ENCODE results near the gene TMEM109.
A peak's percentile ranks its signal among the peaks of the same experiment; 100 is the strongest.

The TMEM109 gene

DNA sequence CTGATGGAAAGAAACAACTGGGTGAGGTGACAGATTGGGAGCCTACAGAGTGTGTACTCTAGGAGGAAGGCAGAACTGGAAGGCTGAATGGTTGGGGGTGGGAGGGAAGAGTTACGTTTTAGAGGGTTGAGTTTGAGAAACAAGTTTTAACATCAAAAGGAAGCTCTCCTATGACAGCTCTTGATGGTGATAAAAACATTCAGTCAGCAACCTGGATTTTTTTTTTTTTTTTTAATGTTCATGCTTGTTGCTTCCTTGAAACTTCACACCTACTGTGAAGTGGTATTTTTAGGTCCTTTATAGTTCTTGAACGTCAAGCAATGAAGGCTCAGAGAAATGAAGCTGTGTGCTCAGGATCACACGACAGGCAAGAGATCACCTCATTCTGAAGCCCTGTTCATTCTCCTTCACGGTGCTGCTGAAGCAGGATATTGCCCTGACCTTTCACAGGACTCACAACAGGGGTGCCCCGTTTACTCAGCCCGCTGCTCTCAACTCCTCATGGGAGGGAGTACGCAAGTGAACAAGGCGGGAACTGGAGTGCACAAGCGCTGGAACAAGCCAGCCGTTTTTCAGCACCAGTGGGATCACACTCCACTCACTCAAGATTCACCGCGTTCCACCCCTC, 1.6 kb upstream of the TMEM109 start:
- DNase-seq = peak; percentile 38 to 54

DNA sequence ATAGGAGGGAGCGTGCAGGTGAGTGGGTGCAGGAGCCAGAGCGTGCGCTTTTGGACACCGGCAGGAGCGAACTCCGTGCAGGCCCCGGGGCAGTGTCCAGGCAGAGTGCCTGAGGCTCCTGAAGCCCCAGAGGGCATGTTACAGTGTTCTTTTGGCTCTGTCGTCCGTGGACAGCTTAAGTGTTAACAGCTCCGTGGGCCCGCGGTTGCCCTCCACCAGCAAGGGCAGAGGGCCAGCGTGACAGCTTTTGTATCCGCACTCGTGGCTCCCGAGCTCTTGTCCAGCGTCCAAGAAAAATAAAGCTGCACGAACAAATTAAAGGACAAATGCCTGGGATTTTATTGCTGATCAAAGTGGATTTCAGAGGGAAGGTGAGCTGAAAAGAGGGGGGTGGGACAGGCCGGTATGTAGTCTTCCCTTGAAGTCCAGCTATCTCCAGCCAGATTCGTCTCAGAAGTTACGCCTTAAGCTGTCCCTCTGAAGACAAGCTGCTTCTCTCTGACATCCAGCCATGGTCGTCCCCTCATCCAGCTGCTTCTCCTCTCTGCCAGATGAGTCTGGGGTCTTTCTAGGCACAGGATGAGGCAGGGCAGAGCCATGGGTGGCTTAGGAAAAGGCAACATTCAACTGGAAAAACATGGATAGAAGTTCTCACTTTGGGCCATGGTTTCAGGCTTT, 968 bp upstream of the TMEM109 start:
- no peak for DNase-seq

DNA sequence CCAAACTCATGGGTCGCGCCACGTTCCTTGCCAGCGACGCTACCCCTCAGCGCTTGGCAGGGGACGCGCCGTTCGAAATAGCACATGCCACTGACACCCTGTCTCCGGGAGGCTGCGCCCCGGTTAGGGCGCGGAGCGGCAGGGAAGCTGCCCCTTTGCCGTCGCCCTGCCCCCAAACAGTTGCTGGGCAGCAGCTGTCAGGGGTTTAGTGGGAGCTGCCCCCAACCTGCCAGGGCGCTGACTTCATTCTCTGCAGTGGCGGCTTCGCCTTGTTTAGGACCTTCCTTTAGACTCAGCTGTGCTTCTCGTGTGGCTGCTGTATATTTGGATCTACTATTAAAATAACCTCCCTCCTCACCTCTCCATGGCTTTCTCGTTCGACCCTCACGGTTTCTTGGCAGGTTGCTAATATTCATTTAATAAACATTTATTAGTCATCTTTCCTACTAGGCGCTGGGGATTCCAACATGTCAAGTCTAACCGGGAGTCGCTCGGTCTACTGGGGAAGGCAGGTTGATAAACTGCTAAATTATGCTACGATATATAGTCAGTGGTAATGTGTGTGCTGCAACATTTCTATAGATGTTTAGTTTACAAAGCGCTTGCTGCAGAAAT, 782 bp downstream of the TMEM109 start:
- DNase-seq = peak; percentile 25 to 36

DNA sequence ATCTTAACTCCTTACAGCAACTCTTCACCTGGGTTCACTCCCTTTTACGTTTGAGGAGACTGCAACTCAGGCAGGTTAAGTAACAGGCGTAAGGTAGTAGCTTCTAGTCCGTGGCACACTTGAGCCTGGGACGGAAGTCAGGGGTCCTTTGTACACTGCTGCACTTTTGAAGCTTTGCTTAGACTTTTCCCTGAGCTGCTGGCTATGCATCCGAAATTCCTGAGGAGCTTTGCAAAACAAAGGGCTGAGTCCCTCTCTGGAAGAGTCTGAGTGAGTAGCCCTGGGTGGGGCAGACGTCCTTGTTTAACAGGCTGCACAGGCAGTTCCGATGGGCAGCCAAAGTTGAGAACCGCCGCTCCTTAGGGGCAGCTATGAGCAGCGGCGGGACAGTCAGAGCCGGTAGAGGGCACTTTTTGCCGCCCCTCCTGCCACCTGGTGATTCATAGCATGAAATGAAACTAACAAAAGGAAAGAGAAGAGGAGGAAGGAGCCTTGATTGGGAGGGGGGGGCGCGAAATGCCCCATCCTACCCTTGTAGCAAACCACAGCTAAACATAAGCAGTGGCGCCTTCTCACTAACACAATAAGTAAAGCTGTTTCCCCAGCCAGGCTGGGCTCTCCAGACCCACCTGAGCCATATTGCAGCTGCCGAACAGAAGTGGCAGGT, 1.4 kb downstream of the TMEM109 start:
- DNase-seq = peak; percentile 75 to 76

DNA sequence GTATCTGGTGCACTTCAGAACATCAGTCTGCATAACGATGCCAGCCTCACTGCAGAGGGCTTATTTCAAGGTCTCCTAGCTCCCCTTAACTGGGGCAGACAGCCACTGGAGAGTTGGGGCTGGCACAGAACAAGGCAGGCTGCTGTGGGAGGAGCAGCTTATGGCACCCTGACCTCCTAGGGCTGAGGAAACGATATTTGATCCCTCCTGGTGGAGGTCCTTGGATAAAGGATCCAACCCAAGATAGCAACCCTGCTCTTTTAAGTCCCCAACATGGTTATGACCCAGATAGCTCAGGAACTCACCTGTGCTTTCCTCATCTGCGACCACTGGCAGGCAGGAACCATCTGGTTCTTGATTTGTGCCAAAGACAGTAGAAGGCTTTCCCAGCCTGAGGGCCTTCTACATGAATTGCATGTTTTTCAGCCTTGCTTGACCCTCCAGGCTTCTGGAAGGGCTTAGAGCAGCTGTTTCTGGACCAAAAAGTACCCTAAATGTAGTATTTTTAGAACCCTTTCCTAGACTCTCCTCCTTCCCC, 2.8 kb downstream of the TMEM109 start:
- no peak for DNase-seq

DNA sequence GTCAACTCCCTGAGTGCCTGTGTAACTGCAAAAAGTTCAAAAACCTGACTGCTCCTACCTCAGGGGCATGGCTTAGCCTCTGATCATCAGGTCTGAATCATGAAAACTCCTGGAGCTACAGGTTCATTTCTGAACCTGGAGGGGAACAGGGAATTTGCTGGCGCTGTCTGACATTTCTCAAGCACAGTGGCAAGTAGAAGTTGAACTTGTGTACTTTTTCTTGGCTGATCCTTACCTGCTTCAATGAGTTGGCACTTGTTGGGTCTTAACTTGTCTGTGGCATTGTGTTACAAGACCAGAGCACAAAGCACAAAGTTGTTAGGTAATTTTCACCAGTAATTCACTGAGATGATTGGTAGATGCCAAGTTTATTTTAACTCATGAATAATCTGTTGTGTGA, 3.3 kb downstream of the TMEM109 start:
- no peak for DNase-seq

DNA sequence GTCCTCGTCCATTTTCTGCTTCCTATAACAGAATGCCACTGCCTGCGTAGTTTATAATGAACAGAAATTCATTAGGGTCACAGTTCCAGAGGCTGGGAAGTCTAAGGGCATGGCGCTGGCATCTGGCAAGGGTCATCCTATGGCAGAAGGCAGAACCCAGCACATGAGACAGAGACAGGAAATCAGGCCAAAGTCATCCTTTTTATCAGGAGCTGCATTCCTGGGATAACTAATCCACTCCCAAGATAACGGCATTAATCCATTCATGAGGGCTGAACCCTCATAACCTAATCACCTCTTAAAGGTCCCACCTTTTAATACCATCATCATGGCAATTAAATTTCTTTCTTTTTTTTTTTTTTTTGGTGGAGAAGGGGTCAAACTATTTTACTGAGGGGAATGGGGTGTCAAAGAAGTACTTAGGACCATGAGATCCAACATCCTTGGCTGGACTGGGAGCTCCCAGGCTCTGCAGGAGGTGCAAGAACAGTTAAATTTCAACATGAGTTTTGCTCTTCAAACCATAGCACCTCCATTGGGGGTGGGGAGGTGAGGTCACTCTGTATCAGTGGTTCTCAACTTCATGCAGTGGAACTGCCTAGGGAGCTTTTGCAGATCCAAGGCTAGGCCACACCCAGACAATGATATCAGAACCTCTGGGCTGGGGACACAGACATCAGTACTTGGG, 4.4 kb downstream of the TMEM109 start:
- DNase-seq = no peak

DNA sequence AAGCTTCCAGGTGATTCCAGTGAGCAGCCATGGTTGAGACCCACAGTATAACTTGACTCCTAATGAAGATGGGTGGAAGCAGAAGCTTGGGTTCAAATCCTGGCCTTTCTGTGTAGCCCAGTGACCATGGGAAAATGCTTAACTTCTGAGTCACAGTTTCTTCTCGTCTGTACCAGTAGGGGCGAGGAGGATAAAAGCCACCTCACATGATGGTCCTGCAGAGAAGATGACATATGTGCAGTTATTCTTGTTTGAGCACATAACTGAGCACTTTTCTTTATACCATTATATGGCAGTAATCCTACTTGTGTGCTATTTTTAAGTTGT, 4.9 kb downstream of the TMEM109 start:
- no peak for DNase-seq

DNA sequence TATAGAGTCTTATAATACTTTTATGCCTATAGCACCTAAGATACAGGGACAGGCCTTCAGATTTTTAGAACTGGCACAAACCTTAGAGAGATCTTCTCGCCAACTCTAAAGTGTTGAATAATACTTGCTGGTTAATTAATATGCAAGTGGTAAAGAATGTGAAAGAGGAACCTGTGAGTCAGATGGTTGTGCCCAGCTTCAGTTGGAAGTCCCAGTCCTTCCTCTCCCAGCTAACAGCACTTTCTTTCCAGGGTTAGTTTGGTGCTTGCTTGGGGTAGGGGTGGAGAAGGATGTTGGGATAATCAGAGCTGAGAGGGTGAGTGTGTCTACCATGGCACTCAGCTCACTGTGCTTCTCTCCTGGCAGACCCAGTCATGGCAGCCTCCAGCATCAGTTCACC, 5.4 kb downstream of the TMEM109 start:
- DNase-seq = no peak

DNA sequence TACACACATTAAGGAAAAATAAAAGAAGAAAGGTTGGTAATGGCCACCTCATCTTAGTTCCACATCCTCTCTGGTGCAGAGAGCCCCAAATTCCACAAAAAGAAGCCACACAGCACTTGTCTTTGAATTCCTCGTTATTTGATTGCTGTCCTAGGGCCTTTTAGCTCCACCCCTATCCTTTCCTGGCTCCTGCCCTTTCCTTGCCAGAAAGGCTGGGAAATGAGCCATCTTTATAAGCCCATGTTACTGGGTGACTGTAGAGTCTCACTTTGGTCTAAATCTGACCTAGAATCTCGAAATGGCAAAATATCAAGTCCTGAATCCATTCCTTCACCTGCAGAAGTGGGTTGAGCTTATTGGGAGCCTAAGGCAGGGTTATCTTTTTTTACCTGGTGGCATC, 6.0 kb downstream of the TMEM109 start:
- no peak for DNase-seq

DNA sequence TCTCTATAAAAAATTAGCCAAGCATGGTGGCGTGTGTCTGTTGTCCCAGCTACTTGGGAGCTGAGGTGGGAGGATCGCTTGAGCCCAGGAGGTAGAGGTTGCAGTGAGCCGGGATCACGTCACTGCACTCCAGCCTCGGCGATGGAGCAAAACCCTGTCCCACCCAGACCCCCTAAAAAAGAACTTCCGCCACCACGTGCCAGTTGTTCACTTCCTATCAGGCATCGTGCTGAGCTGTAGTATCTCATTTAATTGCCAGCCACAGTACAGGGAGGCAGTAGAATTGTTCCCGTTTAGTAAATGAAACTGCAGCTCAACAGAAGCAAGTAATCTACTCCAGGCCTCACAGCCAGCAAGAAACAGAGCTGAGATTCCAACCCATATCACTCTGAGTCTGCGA, 7.3 kb downstream of the TMEM109 start:
- DNase-seq = no peak

DNA sequence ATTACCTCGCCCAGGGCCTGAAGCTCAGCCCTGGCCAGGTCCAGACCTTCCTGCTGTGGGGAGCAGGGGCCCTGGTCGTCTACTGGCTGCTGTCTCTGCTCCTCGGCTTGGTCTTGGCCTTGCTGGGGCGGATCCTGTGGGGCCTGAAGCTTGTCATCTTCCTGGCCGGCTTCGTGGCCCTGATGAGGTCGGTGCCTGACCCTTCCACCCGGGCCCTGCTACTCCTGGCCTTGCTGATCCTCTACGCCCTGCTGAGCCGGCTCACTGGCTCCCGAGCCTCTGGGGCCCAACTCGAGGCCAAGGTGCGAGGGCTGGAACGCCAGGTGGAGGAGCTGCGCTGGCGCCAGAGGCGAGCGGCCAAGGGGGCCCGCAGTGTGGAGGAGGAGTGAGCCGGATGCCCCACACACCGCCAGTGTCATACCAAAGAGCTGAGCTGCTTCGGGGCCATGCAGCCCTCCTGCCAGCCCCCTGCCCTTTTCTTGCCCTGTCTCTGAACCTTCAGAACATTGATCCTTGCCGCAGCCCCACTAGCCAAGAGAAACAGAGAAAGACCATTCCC, 7.9 kb downstream of the TMEM109 start:
- DNase-seq = no peak

DNA sequence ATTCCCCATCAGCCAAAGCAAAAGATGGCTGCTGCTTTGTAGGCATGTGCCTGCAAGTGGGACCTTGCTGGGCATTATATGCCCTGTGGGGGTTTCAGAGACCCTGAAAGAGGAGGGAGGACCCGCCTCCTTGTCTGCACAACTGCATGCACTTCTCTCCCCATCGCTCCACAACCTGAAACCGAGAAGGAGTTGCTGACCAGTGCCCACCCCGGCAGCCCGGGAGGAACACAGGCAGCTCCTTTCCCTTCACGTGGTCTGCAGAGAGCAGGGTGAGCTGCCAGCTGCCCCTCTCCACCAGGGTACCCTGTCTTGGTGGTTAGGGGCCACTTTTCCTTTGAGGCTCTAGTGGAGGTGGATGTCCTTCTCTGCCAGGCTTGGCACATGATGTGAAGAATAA, 8.9 kb downstream of the TMEM109 start:
- no peak for DNase-seq

DNA sequence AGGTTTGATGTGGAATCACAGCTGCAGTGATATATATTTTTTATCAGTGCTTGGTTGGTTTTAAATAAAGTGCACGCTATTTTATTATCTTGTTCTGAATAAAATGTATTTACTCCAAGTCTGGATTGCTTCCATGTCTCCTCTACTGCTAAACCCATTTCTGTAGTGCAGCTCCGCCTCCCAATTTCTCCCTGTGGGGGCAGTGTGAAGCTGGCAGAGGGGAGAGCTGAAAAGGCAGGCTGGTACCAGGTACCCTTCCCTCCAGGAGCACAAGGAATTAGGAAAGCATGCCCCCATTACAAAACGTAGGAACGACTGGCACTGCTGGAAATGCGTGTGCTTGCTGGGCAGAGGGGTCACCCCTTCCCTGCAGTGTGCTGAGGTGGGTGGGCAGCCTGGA, 9.4 kb downstream of the TMEM109 start:
- no peak for DNase-seq

DNA sequence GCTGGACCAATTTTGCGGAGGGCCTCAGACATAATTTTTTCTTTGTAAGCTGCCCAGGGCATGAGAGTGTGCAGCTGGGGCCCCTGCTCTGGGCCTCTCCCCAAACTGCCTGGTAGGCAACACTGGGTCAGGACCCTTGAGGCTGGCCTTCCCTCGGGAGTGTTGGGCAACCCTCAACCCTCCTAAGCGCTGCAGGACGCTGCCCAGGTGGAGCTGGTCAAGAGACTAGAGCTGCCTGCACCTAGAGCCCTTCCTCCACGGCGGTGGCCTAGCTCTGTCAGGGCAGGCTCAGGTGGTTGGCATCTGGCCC, 9.8 kb downstream of the TMEM109 start:
- DNase-seq = no peak

DNA sequence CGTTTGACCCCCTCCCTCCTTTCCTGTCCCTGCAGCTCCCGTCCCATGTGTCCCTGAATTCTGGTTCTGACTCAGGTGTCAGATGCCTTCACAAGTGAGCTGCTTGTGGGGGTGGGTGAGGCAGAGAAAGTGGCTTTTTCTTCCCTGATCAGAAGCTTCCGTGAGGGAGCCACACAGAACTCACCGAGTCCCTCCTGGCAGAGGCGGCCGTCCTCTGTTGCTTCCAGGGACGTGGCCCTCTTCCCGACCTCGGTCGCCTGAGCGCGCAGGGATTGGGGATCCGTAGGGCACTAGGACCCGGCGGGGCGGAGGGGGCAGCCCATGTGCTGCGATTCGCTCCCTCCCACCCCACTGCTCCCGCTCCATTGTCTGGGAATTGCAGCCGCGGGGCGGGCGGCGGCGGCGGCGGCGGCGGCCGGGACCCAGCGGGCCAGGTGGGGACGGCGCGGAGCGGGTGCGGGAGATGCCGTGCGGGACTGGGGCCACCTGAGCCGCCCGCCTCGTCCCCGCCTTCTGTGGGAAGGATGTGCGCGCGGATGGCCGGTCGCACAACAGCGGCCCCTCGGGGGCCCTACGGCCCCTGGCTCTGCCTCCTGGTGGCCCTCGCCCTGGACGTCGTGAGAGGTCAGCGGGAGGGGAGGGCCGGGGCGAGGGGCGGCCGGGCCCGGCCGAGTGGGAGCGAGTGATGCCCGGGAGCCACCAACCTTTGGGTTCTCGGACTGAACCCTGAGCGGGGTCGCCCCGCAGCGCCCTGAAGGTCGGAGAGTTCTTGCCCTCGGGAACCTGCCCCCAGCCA, 10.3 kb downstream of the TMEM109 start, which contains the start of gene TMEM132A:
TSS of gene TMEM132A (plus strand) at position 351 of the 796 bp plus-strand sequence. CDS start at position 525, 174 bp downstream.
- no peak for DNase-seq

DNA sequence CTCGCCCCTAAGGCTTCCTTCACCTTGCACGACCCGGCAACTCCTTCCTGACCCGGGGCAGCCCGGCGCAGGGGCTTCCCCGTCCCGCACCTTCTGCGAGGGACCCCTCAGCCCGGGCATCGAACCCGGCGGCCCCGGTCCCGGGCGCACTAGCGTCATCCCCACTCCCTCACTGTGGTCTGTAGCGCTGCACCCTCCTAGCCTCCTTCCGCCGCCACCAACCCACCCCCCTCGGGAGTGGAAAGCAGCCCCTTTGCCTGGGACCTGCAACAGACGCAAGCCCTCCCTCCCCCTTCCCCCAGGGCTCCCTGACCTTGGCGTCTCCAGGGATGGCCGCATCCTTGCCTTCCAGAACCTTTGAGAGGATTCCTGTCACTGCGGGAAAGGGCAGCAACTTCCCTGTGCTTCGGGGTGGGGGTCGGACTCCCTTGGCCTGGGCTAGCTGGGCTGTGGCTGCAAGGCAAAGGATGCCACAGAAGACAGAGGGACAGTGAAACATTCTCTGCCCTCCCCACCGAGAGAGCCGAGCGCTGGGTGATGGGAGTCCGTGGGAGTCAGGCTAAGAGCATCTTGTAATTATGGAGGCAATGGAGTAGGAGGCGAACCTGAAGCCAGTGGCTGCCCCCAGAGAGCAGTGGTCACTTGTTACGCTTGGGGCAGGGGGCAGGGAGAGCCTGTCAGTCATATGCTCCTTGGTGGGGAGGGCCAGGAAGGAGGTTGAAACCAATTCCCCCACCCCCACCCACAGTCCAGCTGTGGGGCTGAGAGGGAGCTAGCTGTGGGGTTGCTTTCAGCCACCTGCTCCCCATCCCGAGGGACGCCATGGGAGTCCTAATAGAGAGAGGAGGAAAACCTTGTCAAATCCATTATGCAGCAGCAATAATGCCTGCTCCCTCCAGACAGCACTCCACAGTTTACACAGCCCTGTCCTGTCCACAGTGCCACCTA, 11.2 kb downstream of the TMEM109 start:
- no peak for DNase-seq

DNA sequence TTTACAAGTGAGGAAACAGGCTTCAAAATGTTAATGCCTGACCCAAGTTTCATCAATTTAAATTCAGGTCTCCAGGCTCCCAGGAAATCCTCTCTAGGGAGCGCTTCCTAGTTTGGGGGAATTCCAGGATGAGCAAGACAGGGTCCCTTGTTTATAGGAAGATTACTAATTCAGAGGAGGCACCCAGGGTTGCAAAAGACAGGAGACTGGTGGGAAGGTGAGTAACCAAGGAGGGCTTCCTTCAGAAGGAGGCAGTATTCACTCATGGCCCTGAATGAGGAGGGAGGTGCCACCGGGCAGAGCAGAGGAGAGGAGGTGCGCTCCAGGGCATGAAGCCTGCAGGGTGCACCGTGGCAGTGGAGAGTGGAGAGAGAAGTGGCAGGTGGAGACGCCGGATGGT, 11.9 kb downstream of the TMEM109 start:
- DNase-seq = no peak

DNA sequence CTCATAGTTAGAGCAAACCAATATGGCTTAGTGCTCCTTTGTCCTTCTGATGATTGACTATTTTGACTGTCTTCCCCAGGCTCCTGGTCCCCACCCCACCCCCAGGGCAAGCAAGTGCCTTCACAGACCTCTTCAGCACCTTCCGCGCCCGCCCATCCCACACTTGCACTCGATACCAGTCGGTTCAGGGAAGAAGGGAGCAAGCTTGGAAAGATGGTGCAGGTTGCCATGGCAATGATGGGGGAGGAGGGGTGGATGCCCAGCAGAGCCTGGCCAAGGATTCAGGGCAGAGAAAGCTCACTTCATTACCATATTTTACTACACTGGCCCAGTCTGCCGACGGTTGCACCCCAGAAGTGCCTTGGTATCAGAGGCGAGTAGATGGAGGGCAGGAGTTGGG, 12.5 kb downstream of the TMEM109 start:
- DNase-seq = no peak

DNA sequence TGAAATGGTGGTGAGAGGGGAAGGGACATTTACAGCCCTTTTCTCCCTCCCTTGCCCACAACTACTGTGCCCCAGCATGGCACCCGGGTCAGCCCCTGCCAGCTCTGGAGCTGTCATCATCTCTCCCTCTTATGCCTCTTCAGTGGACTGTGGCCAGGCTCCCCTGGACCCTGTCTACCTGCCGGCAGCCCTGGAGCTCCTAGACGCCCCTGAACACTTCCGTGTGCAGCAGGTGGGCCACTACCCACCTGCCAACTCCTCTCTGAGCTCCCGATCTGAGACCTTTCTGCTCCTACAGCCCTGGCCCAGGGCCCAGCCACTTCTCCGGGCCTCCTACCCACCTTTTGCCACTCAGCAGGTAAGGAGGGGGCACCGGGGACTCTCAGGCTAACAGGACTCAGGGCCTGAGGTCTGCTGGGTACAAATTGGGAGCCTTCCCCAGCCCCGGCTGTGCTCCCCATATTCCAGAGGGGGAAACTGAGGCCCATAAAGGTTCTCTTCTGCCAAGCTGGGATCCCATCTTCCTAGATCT, 13.2 kb downstream of the TMEM109 start:
- DNase-seq = no peak

DNA sequence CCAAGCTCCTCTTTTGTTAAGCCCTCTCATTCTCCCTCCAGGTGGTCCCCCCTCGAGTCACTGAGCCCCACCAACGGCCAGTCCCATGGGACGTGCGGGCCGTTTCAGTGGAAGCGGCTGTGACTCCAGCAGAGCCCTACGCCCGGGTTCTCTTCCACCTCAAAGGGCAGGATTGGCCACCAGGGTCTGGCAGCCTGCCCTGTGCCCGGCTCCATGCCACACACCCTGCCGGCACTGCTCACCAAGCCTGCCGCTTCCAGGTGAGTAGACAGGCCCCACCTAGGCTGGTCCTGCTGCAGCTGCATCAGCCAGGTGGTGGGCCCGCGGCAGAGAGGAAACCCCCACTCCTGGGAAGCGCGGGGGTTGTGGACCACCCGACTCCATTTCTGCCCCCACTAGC, 13.6 kb downstream of the TMEM109 start:
- DNase-seq = no peak

Measured in CD4-positive, alpha-beta T cell treated with Interleukin-1 beta for 1 hour (primary cell).